ENCODE results near the gene UBE3D.
"Not testable (repeated sequence)": the region's sequence is repeated elsewhere in the genome, so short reads cannot be mapped to it uniquely, and the experiment has no call there.

Gene UBE3D

DNA sequence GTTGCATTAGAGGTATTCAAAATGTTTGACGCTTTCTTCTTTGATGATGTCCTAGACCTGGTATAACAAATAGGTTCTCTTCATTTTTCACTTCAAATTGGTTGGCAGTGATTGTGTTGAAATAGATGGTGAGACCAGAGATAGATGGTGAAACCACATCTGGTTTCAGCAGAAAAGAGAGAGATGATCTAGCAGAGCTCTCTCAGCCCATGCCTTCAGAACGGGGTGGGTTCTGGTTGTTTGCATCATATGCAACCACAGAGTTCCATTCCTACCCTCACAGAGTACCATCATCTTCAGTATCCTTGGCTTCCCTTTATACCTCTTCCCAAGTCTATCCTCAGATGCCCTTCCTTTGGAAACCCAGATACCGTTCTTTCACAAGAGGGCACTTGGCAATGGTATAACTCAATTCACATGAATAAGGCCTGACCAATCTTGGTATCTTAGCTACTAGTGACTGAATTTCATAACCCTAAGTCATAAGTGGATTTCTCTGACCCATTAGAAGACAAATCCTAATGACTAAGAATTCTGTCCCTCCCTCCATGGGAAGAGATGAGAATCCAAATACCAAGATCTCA lies 93.7 kb downstream of the UBE3D start:
- no peak for DNase-seq (ENCODE audit: low read depth)

DNA sequence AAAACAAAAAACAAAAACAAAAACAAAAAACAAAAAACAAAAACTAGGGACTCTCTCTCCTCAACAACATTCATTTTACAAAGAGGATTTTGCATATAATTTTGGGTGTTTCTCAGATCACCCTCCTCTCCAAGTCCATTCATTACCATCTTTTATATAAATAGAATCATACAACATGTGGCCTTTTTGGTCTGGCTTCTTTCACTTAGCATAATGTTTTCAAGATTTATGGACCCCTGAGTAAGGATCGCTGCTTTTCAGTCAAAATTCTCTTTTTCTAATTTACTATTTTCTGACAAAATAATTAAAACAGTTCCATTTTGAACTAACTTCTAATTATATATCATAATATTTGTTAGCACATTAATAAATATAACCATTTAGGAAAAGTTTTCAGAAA lies 94.8 kb downstream of the UBE3D start:
- DNase-seq (ENCODE audit: low read depth): no peak

DNA sequence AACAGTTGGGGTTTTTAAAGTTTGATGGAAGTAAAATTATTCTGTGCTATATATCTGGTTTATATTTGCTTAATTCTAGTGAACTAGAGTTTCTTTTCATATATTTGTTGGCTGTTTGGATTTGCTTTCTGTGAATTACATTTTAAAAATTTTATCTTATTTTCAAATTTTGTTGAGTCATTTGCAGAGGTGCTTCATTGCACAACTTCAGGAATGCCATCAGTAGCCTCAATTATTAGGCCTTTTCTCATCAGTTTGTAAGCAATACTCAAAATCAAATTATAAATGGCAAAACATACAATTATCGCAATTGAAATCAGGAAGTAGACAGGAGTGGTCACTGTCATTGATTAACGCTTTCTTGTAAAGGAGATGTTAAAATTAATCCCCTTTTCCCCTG lies 96.9 kb downstream of the UBE3D start:
- no peak for DNase-seq (ENCODE audit: low read depth)

DNA sequence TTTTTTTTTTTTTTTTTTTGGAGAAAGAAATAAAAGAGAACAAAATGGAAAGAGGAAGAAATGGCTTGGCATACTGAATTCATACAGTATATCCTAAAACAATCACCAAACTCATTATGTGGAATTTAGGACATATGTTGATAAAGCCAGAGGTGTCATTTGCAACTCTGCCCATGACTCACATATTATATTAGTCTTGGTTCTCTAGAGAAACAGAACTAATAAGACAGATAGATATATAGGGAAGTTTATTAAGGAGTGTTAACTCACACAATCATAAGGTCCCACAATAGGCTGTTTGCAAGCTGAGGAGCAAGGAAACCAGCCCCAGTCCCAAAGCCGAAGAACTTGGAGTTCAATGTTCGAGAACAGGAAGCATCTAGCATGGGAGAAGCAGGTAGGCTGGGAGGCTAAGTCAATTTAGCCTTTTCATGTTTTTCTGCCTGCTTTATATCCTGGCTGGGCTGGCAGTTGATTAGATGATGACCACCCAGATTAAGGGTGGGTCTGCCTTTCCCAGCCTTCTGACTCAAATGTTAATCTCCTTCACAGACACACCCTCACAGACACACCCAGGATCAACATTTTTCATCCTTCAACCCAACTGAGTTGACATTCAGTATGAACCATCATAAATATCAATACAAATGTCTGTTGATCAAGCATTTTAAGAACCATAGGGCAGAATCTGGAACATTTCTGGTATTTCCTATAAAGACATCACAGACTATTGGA lies 102.3 kb downstream of the UBE3D start:
- no peak for DNase-seq (ENCODE audit: low read depth)

DNA sequence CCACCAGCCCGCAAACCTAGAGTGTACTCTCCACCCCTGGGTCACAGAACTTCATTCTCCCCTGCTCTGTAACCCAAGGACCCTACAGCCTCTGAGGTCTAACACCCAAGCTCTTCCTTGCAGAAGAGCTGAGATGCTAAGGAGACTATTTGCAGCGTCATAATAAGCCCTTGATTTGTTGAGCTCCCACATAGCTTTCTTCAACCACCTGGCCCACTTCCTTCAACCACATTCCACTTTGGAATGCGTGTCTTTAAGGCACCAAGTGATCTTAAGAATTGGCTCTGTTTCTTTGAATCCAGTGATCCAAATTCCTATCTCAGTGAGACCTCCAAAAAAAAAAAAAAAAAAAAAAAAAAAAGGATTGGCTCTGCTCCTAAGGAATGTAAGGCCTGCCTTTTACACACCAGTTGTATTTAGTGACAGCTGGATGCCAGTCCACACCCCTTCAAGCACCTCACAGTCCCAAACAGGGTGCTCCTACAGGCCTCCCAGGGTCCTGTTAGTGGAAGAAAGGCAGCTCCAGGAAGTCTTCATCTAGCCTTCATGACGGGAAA lies 106.2 kb downstream of the UBE3D start:
- DNase-seq (ENCODE audit: low read depth): no peak

DNA sequence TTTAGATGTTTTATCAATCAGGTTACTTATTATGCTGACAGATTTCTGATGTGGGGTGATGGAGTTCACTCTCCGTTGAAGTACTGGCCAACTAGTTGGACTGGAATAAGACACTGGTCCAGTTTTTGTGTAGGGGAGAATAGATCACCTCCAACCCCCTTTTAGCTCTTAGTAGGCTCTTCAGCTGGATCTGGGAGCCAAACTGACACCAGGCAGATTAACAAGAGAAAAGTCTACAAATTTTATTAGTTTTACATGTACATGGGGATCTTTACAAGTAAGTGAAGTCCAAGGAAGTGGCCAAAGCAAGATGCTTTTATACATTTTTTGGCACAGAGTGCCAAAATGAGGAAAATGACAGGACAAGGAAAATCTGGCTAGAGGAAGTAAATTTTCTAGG lies 107.1 kb downstream of the UBE3D start:
- DNase-seq (ENCODE audit: low read depth): no peak

DNA sequence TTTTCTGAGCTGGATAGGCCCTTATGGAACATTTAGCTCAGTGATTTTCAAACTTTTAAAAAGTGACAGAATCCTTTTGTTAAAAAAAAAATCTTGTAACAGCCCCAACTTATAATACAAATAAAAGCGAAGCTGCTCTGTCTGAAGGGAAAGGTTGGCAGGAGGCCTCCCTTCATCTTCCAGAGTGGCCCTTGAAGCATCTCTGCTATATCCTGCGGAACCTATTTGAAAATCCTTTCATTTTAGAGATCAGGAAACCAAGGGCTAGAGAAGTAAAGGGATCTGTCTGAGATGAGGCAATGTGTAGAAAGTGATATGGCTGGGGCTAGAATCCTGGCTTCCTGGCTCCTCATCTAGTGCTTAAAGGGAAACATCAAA lies 107.8 kb downstream of the UBE3D start:
- no peak for DNase-seq (ENCODE audit: low read depth)

DNA sequence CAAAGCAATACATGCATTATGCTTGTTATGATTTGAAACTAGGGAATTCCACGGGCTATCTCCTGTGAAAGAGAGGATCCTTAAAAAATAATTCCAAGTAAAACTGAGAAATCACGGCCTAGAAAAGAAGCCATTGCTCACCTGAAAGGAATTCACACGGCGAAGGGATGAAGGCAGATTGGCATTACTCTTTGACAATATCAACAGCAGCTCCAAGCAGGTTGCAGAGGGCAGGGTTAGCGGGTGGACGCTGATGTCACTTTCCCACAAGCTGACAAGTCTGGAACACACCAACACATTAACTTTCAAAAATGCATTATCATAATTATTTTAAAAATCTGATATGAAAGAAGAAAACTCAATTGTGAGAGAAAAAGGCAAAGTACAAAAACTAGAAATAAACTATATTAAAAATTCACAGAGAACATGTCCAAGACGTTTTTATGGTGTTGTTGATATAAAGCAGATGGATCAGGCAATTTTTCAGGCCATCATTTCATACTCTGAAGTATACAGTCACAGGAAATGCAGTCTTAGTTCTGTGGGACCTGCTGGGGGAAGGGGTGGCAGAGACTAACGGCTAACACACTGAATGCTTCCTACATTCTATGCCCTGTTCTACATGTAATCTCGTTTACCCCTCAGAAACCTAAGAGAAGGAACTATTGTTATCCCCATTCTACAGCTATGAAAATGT lies 108.3 kb downstream of the UBE3D start:
- no peak for DNase-seq (ENCODE audit: low read depth)

DNA sequence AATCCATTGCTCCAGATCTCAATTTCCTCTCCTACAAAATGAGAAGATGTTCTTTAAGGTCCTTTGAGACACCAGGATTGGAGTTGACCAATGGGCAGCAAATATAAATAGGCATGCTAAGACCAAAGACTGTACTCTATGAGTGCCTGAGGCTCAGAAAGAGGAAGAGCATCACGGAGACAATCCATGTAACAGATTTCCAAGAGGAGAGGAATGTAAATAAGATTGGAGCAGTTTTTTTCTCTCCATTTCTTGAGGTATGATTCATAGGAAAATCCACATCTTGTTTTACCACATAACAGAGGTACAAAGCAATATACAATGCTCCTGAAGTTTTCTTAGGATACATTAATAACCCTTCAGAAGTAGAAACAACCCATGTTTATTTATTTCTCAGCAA lies 109.8 kb downstream of the UBE3D start:
- no peak for DNase-seq (ENCODE audit: low read depth)

DNA sequence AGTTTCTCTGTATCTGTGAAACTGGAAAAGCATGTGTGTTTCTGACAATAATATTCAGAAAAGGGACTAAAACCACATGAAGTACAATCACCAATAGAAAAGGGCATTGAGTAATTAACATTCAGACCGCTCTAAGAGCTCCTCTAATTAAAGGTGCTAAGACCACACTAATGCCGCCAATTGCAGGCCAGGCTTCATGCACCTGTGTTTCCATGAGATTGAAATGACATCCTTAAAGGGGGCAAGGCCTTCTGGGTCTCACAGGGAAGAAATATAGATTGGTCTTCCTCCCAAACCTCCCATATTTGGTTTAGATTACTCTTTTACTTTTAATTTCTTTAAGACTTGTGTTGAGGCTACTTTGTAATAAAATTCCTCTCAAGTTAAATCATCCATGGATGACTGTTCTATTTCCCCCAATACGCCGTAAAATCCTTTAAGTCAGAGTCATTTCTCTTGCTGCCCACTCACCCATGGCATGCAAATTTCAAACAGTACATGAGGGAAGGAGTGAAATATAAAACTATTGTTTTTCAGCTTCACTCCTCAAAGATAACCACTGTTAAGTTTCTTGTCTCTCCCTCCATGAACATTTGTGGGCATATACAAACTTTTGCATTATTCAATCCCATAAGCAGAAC lies 110.6 kb downstream of the UBE3D start:
- DNase-seq (ENCODE audit: low read depth): no peak

DNA sequence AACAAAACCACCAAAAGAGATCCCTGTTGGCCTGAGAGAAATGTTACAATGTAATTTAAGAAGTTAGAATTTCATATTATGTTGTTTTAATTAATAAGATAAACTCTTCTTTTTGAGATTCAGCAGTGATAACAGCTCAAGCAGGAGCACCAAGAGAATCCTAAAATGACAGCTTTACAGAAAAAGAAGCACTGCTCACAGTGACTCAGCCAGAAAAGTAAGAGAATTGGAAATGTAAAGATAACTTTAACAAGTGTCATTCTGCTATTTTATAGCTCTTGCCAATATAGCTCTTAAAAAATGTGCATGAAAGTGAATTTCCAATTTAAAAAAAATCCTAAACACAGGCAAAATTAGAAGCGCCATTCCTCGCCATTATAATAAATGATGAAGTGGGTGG lies 111.3 kb downstream of the UBE3D start:
- no peak for DNase-seq (ENCODE audit: low read depth)

DNA sequence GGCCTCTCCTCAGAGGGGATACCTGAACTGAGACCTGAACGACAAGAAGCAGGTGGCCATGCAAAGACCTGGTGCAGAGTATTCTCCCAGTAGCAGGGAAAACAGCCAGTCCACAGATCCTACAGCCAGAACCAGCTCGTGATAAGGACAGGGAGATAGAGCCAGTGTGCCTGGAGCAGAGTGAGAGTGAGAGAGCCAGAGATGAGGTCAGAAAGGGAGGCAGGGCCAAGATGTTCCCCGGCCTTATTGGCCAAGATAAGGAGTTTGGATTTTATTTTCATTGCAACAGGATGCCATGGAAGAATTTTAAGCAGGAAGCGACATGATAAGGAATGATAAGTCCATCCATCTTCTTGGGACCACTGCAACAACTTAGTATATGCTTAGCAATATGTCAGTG lies 111.8 kb downstream of the UBE3D start:
- no peak for DNase-seq (ENCODE audit: low read depth)

DNA sequence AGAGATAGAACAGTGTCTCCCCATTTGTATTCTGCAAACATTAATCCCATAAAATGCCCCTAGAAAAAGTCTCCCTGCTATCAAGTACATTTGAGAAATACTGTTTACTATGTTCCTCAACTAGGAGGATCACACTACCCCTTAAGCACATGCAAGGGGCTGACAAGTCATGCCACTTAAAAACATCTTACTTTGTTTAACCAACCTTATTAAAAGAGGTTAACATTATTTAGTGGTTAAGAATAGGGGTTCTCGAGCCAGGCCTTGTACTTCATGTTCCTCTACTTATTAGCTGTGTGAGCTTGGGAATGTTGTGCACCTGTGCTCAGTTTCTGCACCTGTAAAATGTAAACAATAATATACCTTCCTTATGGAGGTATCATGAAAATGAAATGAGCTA lies 113.7 kb downstream of the UBE3D start:
- DNase-seq (ENCODE audit: low read depth): no peak

DNA sequence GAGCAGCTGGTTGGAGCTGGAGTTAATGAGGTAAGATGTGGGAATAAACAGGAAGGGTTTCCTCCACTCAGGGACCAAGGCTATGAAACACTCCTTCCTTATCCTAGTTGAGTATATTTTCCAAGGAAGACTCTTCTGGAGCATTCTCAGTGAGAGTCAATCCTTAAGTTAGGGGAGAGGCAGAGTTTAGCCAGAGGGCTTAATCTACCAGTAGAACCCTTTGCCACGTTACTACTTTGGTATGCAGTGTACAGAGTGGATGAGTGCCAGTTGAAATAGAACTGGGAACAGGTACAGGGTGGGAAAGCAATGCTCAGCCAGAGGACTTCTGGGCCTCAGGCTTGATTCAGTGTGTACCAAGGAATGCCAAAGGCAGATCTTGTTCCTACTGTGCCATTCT lies 114.3 kb downstream of the UBE3D start:
- DNase-seq (ENCODE audit: low read depth): no peak

DNA sequence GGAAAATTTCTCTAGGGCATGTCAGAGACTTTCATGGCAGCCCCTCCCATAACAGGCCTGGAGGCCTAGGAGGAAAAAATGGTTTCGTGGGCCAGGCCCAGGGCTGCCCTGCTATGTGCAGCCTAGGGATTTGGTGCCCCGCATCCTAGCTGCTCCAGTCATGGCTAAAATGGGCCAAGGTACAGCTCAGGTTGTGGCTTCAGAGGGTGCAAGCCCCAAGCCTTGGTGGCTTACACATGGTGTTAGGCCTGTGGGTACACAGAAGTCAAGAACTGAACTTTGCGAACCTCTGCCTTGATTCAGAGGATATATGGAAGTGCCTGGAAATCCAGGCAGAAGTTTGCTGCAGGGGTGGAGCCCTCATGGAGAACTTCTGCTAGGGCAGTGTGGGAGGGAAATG lies 134.7 kb downstream of the UBE3D start:
- DNase-seq (ENCODE audit: low read depth): not testable (repeated sequence)

DNA sequence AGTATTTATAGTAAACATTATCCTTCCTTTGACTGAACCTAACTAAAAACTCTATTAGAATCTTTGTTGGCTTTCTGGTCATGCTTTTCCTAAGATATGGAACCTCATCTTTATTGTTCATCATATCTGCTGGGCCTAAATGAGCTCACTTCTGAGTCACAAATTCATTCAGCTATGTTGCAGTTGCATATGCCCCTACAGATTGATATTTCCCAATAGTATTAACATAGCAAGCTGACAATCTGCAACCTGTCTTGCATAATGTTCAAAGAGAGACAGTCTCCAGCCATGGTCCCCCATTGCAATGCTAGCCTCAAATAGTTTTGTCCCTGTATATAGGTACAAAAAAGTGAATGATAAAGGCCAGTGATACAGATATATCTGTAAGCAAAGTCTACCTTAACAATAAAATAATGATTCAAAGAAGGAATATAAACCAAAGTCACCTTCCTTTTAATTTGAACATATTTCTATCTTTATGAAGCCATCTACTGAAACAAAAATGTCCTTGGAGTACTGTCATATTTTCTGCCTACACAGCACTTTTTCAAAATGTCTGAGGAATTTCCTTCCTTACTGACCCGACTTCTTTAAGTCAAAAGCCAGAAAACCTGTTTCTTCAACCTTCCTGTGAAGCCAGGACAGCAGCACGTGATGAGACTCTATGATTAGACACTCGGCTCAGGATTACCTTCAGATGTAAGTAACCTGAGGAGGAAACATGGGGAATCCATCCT lies 140.7 kb downstream of the UBE3D start:
- DNase-seq (ENCODE audit: low read depth): no peak

DNA sequence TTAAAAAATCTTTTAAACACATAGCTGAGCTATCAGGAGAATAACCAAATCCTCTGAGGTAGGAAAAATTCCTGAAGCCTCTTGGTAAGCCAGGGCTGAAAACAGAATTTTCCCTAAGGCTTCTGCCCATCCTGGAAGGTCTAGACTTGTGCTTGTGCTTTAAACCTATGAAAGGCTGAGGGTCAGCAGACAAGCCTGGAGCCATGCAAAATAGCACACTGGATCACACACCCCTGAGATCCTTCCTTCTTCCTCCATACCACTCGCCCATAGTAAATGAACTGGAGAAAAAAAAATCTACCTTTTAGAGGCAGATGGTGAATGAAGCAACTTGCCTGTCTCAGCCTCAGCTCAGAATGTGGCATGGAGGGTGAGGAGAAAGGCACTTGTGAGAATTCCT lies 144.4 kb downstream of the UBE3D start:
- no peak for DNase-seq (ENCODE audit: low read depth)

DNA sequence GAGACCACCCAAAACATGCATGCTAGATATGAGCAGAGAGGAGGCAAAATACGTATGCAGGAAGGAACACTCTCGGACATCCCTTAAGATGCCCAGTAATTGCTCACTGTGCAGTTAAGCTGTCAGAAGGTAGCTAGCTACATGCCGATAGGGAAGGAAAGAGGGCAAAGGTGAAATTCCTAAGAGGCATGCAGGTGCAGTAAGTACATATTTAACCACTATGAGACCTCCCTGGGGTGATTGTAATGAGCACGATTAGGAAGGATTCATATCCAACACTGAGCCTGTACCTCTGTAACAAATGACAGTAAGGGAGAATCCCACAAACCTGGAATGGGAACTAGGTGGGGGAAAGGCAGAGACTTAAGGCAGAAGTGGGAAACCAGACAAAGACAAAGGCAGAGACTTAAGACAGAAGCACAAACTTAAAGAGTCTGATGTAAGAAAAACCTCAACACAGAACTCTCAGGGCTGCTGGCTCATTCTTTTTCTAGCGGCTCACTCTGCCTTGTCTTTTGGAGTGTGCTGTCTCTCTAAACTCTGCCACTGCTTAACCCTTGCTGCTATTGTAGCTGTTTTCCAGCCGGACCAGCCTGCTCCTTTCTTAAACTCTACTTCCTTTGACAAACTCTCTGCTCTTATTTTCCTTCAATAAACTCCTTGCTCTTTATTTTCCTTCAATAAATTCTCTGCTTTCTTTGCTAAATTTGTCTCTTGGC lies 148.1 kb downstream of the UBE3D start:
- DNase-seq (ENCODE audit: low read depth): no peak

DNA sequence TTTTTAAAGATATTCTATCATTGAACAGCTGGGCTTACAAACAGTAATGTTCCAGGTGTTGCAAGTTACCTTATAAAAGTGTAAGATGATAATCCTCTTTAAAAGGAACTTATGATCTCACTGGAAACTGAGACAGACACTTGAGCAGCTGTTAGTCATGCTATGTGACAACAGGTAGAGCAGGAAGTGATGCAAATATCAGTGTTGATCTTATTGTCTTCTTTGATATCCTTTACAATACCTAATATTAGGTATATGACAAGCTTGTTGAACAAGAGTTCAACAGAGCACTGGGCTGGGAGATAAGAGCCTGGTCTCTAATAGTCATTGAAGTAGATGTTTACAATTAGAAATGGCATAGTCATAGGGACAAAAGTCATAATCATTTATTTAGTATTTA lies 150.0 kb downstream of the UBE3D start:
- DNase-seq (ENCODE audit: low read depth): no peak

DNA sequence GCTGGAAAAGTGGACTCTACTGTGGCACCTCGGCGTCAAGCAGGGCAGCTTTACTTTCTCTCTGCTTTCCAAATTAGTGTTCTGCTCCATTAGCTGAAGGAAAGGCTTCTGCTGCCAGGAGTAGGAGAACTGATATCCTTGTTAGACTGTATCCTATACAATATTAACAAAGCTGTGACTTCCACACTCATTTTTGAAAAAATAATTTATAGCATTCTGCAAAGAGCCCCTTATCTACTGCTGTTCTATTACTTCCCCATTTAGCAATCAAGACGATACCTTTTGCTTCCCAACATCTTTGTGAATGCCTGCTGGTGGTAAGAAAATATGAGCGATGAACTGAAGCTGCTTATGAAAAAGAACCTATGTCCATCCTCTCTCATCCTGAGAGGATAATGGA lies 151.1 kb downstream of the UBE3D start:
- no peak for DNase-seq (ENCODE audit: low read depth)

DNA sequence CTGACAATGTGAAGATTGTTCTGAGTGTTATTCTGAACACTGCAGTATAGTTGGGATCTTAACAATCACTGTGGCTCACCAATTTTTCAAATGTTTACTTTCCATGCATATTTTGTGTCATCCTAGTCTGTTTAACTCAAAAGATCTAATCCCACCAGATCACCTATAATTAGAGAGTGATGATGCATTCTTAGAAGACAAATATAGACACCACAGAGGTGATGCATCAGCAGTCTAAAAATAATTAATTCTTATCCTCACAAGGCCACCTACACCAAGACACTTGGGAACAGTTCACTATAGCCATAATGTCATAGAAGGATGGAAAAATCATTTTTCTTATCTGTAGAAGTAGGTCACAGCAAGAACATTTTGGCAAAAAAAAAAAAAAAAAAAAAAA lies 154.8 kb downstream of the UBE3D start:
- DNase-seq (ENCODE audit: low read depth): no peak

DNA sequence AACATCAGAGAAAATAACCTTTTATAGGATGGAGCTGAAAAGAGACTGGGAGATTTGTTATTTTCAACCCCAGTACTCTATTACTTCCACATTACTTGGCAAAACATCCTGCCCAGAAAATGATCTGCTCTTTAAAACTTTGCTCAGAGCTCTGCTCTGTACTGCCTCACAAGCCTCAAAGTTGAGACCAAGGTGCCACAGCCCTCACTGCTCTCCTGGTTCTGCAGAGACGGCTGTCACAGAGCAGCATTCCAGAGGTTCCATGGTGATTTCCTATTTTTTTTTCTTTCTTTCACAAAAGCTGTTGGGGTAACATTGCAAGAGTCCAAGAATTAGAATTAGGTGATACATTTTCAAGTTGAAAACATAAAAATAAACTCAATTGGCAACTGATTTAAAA lies 155.2 kb downstream of the UBE3D start:
- DNase-seq (ENCODE audit: low read depth): no peak
